ENCODE results near the gene FOXP1.

FOXP1 gene

GRCh38 chr3:71618538-71618937 lies 35.0 kb upstream of the FOXP1 start:
- no peak for TF ChIP-seq CTCF (IDR thresholded peaks at IDR 0.05; ENCODE audit: insufficient read depth, low read depth, low read length, missing control alignments)
- no peak for DNase-seq (ENCODE audit: low read depth)
- no peak overlapping the region for H3K4me3 ChIP-seq (ENCODE audit: low read length)

DNA sequence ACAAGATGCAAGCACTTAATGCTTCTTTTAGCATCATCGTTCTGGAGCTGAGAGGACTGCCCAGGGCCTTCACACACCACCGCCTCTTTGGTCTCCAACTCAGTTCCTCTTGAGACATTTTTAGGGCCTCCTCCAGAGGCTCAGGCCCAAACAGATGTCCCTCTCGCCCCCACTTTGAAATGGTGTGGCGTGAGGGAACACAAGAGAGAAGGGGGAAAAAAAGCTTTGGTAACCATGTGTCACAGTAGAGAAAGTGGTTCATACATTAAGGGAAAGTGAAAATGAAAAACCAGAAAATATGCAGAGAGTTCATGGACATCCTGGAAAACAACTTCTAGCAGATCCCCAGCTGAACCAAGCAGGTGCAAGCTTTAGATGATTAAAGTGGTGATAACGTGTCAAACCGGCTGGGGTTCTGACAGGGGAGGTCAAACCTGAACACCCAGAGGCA lies 33.1 kb upstream of the FOXP1 start:
- DNase-seq (ENCODE audit: low read depth), result no peak

GRCh38 chr3:71614869-71615268 lies 31.3 kb upstream of the FOXP1 start:
- TF ChIP-seq CTCF (IDR thresholded peaks at IDR 0.05; ENCODE audit: insufficient read depth, low read depth, low read length, missing control alignments), result no peak
- no peak overlapping the region for H3K4me3 ChIP-seq (ENCODE audit: low read length)
- DNase-seq (ENCODE audit: low read depth), result peak; percentile 14

More for the DNA sequence above, 33.1 kb upstream of the FOXP1 start:
- no peak overlapping the region for H3K4me3 ChIP-seq (ENCODE audit: low read length)
- no peak for TF ChIP-seq CTCF (IDR thresholded peaks at IDR 0.05; ENCODE audit: insufficient read depth, low read depth, low read length, missing control alignments)

GRCh38 chr3:71614426-71614825 lies 30.9 kb upstream of the FOXP1 start:
- no peak for DNase-seq (ENCODE audit: low read depth)
- TF ChIP-seq CTCF (IDR thresholded peaks at IDR 0.05; ENCODE audit: insufficient read depth, low read depth, low read length, missing control alignments), result no peak
- no peak overlapping the region for H3K4me3 ChIP-seq (ENCODE audit: low read length)

DNA sequence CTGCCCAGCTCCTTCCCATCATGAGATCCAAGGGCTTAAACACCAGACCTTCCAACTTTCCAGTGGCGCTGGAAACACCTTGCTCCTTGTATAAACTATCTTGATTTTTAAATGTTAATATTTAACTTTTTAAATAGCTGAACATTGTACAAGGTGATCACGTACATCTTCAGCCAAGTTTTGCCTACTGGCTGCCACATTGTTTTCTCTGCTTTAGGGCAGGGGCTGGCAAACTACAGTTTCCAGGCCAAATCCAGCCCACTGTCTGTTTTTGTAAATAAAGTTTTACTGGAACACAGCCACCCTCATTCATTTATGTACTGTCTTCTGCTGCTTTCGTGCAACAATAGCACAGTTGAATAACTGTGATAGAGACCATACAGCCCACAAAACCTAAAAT lies 27.6 kb upstream of the FOXP1 start:
- no peak for DNase-seq (ENCODE audit: low read depth)
- no peak overlapping the region for H3K4me3 ChIP-seq (ENCODE audit: low read length)
- TF ChIP-seq CTCF (IDR thresholded peaks at IDR 0.05; ENCODE audit: insufficient read depth, low read depth, low read length, missing control alignments), result no peak

DNA sequence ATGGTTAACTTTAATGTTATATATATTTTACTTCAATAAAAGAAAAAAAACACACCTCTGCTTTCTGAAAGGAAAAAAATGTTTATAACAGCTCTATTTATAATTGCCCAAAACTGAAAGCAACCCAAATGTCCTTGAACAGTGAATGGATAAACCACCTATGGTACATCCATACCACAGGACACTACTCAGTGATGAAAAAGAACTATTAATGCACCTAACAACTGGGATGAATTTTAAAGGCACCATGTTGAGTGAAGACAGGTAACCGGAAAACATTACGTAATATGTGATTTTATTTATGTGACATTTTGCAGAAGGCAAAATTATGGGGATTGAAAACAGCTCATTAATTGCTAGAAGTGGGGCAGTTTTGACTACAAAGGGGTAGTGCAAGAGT lies 23.8 kb upstream of the FOXP1 start:
- no peak for TF ChIP-seq CTCF (IDR thresholded peaks at IDR 0.05; ENCODE audit: insufficient read depth, low read depth, low read length, missing control alignments)
- no peak for DNase-seq (ENCODE audit: low read depth)
- H3K4me3 ChIP-seq (ENCODE audit: low read length), result no peak overlapping the region

DNA sequence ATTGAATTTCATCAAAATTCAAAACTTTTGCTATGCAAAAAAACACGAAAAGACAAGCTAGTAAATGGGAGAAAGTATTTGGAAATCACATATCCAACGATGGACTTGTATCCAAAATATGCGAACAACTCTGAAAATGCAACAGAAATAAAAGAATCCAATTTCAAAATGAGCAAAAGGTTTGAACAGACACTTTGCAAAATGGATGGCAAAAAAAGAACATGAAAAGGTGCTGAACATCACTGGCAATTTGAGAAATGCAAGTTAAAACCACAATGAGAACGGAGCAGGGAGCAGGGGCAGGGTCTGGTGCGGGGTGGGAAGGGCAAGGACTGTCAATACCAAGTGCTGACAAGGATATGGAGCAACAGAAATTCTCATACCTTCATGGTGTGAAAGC lies 23.1 kb upstream of the FOXP1 start:
- no peak overlapping the region for H3K4me3 ChIP-seq (ENCODE audit: low read length)
- no peak for TF ChIP-seq CTCF (IDR thresholded peaks at IDR 0.05; ENCODE audit: insufficient read depth, low read depth, low read length, missing control alignments)
- no peak for DNase-seq (ENCODE audit: low read depth)

Data from epithelial cell of esophagus (primary cell).